Caco-2 (cell line): ENCODE measurements around the gene PAK1. TPM values are rescaled to one million over a fixed set of nuclear protein-coding genes. Genes with fewer than 3 reads are reported as not detected.

Experiments used
- BruUV-seq: library from RNA; stranded (reverse); fragments of 400-500 nt; replicated peaks from 2 replicates; lab custom pipeline; 2021; lab: Mats Ljungman, UMichigan
- CTCF ChIA-PET: fragments of 300-600 bp; sonication (Branson Sonifier 250); formaldehyde crosslinking; loops from one replicate; lab custom pipeline; 2022; ENCODE audit warnings: antibody characterized with exemption; lab: Charles Lee
- POLR2A ChIA-PET: fragments of 300-600 bp; sonication (Branson Sonifier 250); formaldehyde crosslinking; loops from one replicate; lab custom pipeline; 2022; ENCODE audit warnings: antibody characterized with exemption; lab: Charles Lee
- DNase-seq, 2 experiments: peaks; one replicate each; pipeline versions ENCODE4 v3.0.0 to v3.0.0-alpha.2; 2020 to 2022
- H3K27me3 ChIP-seq: replicated peaks from 2 replicates; pipeline ENCODE4 v1.6.0; 2011; ENCODE audit warnings: low read length; ENCODE audit not compliant: control insufficient read depth, insufficient read depth
- H3K36me3 ChIP-seq: 2 replicates; pipeline ENCODE4 v1.5.1; 2011; ENCODE audit warnings: low read length; ENCODE audit not compliant: control insufficient read depth, insufficient read depth
- H3K4me1 ChIP-seq: fragments of 250-450 bp; sonication (Bioruptor Pico); 2 replicates; pipeline ENCODE4 v1.5.1; 2020; ENCODE audit warnings: mild to moderate bottlenecking
- H3K4me3 ChIP-seq: 2 replicates; pipeline ENCODE4 v1.5.1; 2011; ENCODE audit warnings: low read depth, mild to moderate bottlenecking, control low read depth, low read length
- H3K9me3 ChIP-seq: fragments of 250-450 bp; sonication (Bioruptor Pico); 2 replicates; pipeline ENCODE4 v1.5.1; 2020; ENCODE audit warnings: mild to moderate bottlenecking, moderate library complexity
- H3K27ac Mint-ChIP-seq: one replicate; pipeline ENCODE4 v1.8.0; 2022; ENCODE audit warnings: mixed read lengths; ENCODE audit not compliant: unreplicated experiment
- H3K27me3 Mint-ChIP-seq: one replicate; pipeline ENCODE4 v1.8.0; 2022; ENCODE audit warnings: mixed read lengths; ENCODE audit not compliant: insufficient read depth, unreplicated experiment
- H3K36me3 Mint-ChIP-seq: one replicate; pipeline ENCODE4 v1.8.0; 2022; ENCODE audit warnings: mild to moderate bottlenecking, mixed read lengths; ENCODE audit not compliant: insufficient read depth, unreplicated experiment
- H3K4me1 Mint-ChIP-seq: one replicate; pipeline ENCODE4 v1.8.0; 2022; ENCODE audit warnings: low read depth, mixed read lengths; ENCODE audit not compliant: unreplicated experiment
- H3K4me3 Mint-ChIP-seq: one replicate; pipeline ENCODE4 v1.8.0; 2022; ENCODE audit warnings: mild to moderate bottlenecking, moderate library complexity, mixed read lengths; ENCODE audit not compliant: unreplicated experiment
- H3K9me3 Mint-ChIP-seq: one replicate; pipeline ENCODE4 v1.8.0; 2022; ENCODE audit warnings: mixed read lengths; ENCODE audit not compliant: unreplicated experiment
- intact Hi-C: fragments of 100-400 bp; cut with micrococcal nuclease; formaldehyde crosslinking; loops from one replicate; pipeline ENCODE4 v1.10.0; 2022; ENCODE audit not compliant: unreplicated experiment
- total RNA-seq: library from RNA; stranded (reverse); gene quantifications from 2 replicates; pipeline ENCODE4 v1.2.3, GENCODE V29; 2022
- TF ChIP-seq, protein P1 (sequence below), 2 experiments: fragments of 200-600 bp in 1 of 2; IDR thresholded peaks; 1 replicate in 1 of 2; 2 replicates in 1 of 2; pipeline versions ENCODE4 v1.5.1 to v1.8.0; 2011 to 2022; ENCODE audit warnings: antibody characterized with exemption in 1 of 2, control low read depth in 1 of 2, inconsistent platforms in 1 of 2, low read depth in 1 of 2, low read length in 1 of 2, mild to moderate bottlenecking in 1 of 2, moderate library complexity in 1 of 2; ENCODE audit not compliant: insufficient read depth in 1 of 2, severe bottlenecking in 1 of 2, unreplicated experiment in 1 of 2

PAK1 gene
- total RNA-seq, 1 experiment from 2014 or later: 81.1 TPM

DNA sequence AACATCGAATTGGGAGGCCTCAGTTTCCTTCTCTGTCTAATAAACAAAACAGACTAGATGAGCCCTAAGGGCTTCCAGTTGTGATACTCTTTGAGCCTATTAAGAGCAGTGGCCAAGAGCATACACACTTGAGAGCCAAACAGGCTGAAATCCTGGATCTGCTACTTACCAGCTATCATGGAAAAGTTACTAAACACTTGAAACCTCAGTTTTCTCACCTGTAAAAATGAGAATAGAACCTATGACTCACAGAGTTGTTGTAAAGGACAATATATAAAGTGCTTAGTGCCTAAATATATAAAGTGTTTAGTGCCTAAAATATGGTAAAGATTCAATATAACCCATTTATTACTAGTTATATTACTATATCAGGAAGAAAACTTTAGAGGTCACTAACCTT, 148.7 kb downstream of the PAK1 start:
- TF ChIP-seq, protein P1, sequence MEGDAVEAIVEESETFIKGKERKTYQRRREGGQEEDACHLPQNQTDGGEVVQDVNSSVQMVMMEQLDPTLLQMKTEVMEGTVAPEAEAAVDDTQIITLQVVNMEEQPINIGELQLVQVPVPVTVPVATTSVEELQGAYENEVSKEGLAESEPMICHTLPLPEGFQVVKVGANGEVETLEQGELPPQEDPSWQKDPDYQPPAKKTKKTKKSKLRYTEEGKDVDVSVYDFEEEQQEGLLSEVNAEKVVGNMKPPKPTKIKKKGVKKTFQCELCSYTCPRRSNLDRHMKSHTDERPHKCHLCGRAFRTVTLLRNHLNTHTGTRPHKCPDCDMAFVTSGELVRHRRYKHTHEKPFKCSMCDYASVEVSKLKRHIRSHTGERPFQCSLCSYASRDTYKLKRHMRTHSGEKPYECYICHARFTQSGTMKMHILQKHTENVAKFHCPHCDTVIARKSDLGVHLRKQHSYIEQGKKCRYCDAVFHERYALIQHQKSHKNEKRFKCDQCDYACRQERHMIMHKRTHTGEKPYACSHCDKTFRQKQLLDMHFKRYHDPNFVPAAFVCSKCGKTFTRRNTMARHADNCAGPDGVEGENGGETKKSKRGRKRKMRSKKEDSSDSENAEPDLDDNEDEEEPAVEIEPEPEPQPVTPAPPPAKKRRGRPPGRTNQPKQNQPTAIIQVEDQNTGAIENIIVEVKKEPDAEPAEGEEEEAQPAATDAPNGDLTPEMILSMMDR (IDR thresholded peaks at IDR 0.05; ENCODE audit: insufficient read depth in 1 of 2, low read depth in 1 of 2, low read length in 1 of 2, severe bottlenecking in 1 of 2, unreplicated experiment in 1 of 2): no peak
- no peaks in the 10 kb centered on the region for H3K4me1 Mint-ChIP-seq
- Histone ChIP-seq H3K9me3 (no peaks in the 10 kb centered on the region), H3K4me3 (no peak overlapping the region), H3K4me1 (no peaks in the 10 kb centered on the region), H3K36me3 (peaks cover 4% of the 10 kb centered on the region; the same call in 1 of the 2 replicates), H3K27me3 (no peaks in the 10 kb centered on the region)
- ChIA-PET POLR2A (no interaction called here), CTCF (interaction anchor here (0.7 kb wide), 1 partner anchor 9 kb away, joined by 3 read pairs; no protein-coding TSS in a partner anchor)
- H3K36me3 Mint-ChIP-seq: no peaks in the 10 kb centered on the region
- intact Hi-C loops: no loop called here
- H3K4me3 Mint-ChIP-seq: no peak overlapping the region
- no peaks in the 10 kb centered on the region for H3K27me3 Mint-ChIP-seq
- DNase-seq: no peak
- no peak overlapping the region for H3K27ac Mint-ChIP-seq
- H3K9me3 Mint-ChIP-seq: no peaks in the 10 kb centered on the region
- BruUV-seq: no TSS peak

- Mint-ChIP-seq H3K4me1 (no peaks in the 10 kb centered on the region), H3K9me3 (no peaks in the 10 kb centered on the region), H3K36me3 (no peaks in the 10 kb centered on the region), H3K4me3 (no peak overlapping the region), H3K27ac (no peak overlapping the region), H3K27me3 (no peaks in the 10 kb centered on the region)
- CTCF ChIA-PET: interaction anchor here (0.7 kb wide), 1 partner anchor 10 kb away, joined by 3 read pairs; no protein-coding TSS in a partner anchor
- H3K4me3 ChIP-seq: no peak overlapping the region
- POLR2A ChIA-PET: no interaction called here
- intact Hi-C loops: no loop called here
- no peaks in the 10 kb centered on the region for H3K27me3 ChIP-seq
- no TSS peak for BruUV-seq
- TF ChIP-seq, protein P1 (IDR thresholded peaks at IDR 0.05; ENCODE audit: insufficient read depth in 1 of 2, low read depth in 1 of 2, low read length in 1 of 2, severe bottlenecking in 1 of 2, unreplicated experiment in 1 of 2): no peak
- no peaks in the 10 kb centered on the region for H3K9me3 ChIP-seq
- DNase-seq: no peak
- no peaks in the 10 kb centered on the region for H3K4me1 ChIP-seq
- peaks cover 4% of the 10 kb centered on the region; the same call in 1 of the 2 replicates for H3K36me3 ChIP-seq
Measured at GRCh38 chr11:77324508-77324907, 149.4 kb downstream of the PAK1 start.

DNA sequence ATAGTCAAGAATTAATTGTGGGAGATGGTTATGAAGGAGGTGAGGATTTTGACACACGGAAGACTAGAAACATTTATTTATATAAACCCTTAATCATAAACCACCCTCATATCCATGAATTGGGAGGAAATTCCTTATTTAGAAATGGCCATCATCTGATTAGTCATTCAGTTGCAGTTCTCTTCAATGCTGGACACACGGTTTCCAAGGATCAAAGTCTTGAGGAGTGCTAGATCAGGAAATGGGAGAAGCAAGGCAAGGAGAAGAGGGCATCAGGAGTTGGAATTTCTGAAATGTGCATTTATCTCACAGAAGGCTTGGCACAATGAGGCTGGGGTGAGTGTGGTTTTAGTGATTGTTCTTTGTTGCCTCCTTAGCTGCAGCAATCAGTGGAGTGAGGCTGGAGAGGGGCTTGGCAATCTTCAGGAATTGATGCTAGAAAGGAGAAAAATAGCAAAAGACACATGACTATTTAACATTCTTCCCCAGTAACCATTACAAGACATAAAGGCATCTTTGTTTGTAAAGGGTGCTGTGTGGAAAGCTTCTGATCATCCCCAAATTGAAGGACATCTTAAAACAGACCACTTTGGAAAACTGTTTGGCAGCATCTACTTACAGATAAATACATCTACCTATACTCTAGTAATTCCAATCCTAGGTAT, 150.8 kb downstream of the PAK1 start:
- DNase-seq: no peak
- Histone ChIP-seq H3K4me1 (no peaks in the 10 kb centered on the region), H3K27me3 (no peaks in the 10 kb centered on the region), H3K9me3 (no peaks in the 10 kb centered on the region), H3K36me3 (peaks cover 4% of the 10 kb centered on the region; the same call in 1 of the 2 replicates), H3K4me3 (no peak overlapping the region)
- BruUV-seq: no TSS peak
- Mint-ChIP-seq H3K4me1 (no peaks in the 10 kb centered on the region), H3K4me3 (no peak overlapping the region), H3K9me3 (no peaks in the 10 kb centered on the region), H3K27me3 (no peaks in the 10 kb centered on the region), H3K36me3 (no peaks in the 10 kb centered on the region), H3K27ac (no peak overlapping the region)
- ChIA-PET POLR2A (no interaction called here), CTCF (interaction anchor here (0.7 kb wide), 1 partner anchor 232 kb away, joined by 3 read pairs; no protein-coding TSS in a partner anchor)
- intact Hi-C loops: no loop called here
- TF ChIP-seq, protein P1 (IDR thresholded peaks at IDR 0.05; ENCODE audit: insufficient read depth in 1 of 2, low read depth in 1 of 2, low read length in 1 of 2, severe bottlenecking in 1 of 2, unreplicated experiment in 1 of 2): no peak
